ENCODE data around the gene HIPK2. TPM values are rescaled to one million over a fixed set of nuclear protein-coding genes. Genes with fewer than 3 reads are reported as not detected.

Gene HIPK2
- total and polyA plus RNA-seq, 8 donors = 25.1 to 61.8 (median 30.4) TPM

DNA sequence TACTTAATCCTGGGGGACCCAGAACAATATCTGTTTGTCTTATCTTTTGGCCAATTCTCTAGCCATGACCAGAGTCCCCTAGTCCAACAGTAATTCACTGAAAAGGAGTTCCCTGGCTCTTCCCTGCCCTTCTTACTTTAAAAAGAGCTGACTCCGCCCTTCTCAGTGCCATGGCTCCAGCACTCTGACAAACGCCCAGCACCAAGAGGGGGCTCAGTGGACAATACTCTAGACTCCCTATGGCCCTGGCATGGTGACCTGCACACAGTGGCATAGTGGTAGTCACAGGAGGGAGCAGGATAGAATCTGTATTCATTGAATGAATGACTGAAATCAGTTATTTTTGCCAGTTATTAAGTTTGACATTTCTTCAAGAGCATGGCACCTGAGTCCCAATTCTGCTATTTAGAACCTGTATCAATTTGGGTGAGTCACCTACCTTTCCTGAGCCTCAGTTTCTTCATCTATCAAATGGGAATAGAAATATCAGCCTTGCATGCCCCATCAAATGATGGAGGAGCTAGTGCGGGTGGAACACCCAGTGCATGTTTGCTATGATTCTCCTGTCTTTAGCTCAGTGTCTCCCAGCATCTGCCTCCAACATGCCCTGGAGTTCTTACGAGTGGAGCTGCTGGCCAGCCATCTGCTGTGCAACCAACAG lies 184.9 kb downstream of the HIPK2 start:
- Histone ChIP-seq H3K27me3 (no peaks in the 10 kb centered on the region), H3K27ac (no peak overlapping the region), H3K36me3 (peaks cover 0 to 100% of the 10 kb centered on the region in 2 donors), H3K4me3 (no peak overlapping the region), H3K9me3 (no peaks in the 10 kb centered on the region), H3K4me1 (peaks cover 0 to 7% of the 10 kb centered on the region in 2 donors)
- DNase-seq (no peak), ATAC-seq (no peak)
- TF ChIP-seq CTCF (IDR thresholded peaks at IDR 0.05) = no peak
- intact Hi-C loops (cut with DNase I) = no loop called here

- H3K27ac ChIP-seq = no peak overlapping the region
- ATAC-seq (no peak), DNase-seq (no peak)
- peaks cover 0 to 7% of the 10 kb centered on the region in 2 donors for H3K4me1 ChIP-seq
- no peak overlapping the region for H3K4me3 ChIP-seq
- no peaks in the 10 kb centered on the region for H3K27me3 ChIP-seq
- intact Hi-C loops (cut with DNase I) = no loop called here
- peaks cover 0 to 100% of the 10 kb centered on the region in 2 donors for H3K36me3 ChIP-seq
- TF ChIP-seq CTCF (IDR thresholded peaks at IDR 0.05) = no peak
- no peaks in the 10 kb centered on the region for H3K9me3 ChIP-seq
These were observed 186.1 kb downstream of the HIPK2 start for GRCh38 chr7:139591550-139592195.

GRCh38 chr7:139589474-139589873 lies 188.3 kb downstream of the HIPK2 start:
- Histone ChIP-seq H3K27me3 (no peaks in the 10 kb centered on the region), H3K4me3 (no peak overlapping the region), H3K36me3 (peaks cover 0 to 100% of the 10 kb centered on the region in 2 donors), H3K27ac (no peak overlapping the region), H3K4me1 (peaks cover 0 to 7% of the 10 kb centered on the region in 2 donors), H3K9me3 (no peaks in the 10 kb centered on the region)
- ATAC-seq (no peak), DNase-seq (no peak)
- intact Hi-C loops (cut with DNase I) = no loop called here
- TF ChIP-seq CTCF (IDR thresholded peaks at IDR 0.05) = no peak

DNA sequence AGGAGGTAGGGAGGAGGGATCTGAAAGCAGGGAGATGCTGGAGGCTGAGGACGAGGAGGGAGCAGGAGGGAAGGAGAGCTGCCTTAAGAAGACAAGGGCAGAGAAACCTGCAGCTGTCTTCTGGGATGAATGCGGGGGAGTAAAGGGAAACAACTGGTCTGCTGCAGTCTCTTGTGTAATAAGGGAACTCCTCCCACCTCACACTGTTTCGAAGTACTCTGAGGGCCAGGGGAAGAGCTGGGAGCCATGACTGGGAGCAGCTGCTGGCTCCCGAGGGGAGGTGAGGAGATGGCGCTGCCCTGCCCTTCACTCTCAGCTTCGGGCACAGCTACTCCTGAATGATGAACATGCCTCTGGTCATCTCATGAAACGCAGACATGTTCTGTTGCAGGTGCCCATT lies 189.2 kb downstream of the HIPK2 start:
- Histone ChIP-seq H3K4me1 (peaks cover 0 to 7% of the 10 kb centered on the region in 2 donors), H3K9me3 (no peaks in the 10 kb centered on the region), H3K4me3 (no peak overlapping the region), H3K36me3 (peaks cover 0 to 100% of the 10 kb centered on the region in 2 donors), H3K27ac (no peak overlapping the region), H3K27me3 (no peaks in the 10 kb centered on the region)
- no peak for DNase-seq
- peak; percentile 86 for ATAC-seq
- intact Hi-C loops (cut with DNase I) = no loop called here
- TF ChIP-seq CTCF (IDR thresholded peaks at IDR 0.05) = no peak

GRCh38 chr7:139587535-139587934 lies 190.3 kb downstream of the HIPK2 start:
- DNase-seq (no peak), ATAC-seq (no peak)
- H3K36me3 ChIP-seq = peaks cover 0 to 100% of the 10 kb centered on the region in 2 donors
- H3K27ac ChIP-seq = no peak overlapping the region
- no peaks in the 10 kb centered on the region for H3K27me3 ChIP-seq
- no peak overlapping the region for H3K4me3 ChIP-seq
- TF ChIP-seq CTCF (IDR thresholded peaks at IDR 0.05) = no peak
- intact Hi-C loops (cut with DNase I) = no loop called here
- peaks cover 0 to 7% of the 10 kb centered on the region in 2 donors for H3K4me1 ChIP-seq
- H3K9me3 ChIP-seq = no peaks in the 10 kb centered on the region

All from left lung (tissue), 10 donors.